Esophagus muscularis mucosa (tissue), 4 donors: ENCODE measurements around the gene TAF1B. TPM values are rescaled to one million over a fixed set of nuclear protein-coding genes. Genes with fewer than 3 reads are reported as not detected.

Source experiments
- DNase-seq: peaks from one replicate; pipeline ENCODE4 v3.0.0-alpha.2; 2017; ENCODE audit errors: extremely low spot score
- H3K27ac ChIP-seq, 4 donors: fragments of 200-600 bp; sonication (generic); replicated peaks in 1 of 4; 1 replicate in 3 of 4; 2 replicates in 1 of 4; pipeline ENCODE4 v1.5.1; 2016 to 2019; ENCODE audit warnings: mild to moderate bottlenecking in 1 of 4
- H3K27me3 ChIP-seq, 4 donors: fragments of 200-600 bp; sonication (generic); one replicate each; pipeline versions ENCODE4 v1.5.1 to v1.6.0; 2016 to 2019
- H3K36me3 ChIP-seq, 4 donors: fragments of 200-600 bp; sonication (generic); one replicate each; pipeline ENCODE4 v1.5.1; 2016 to 2019
- H3K4me1 ChIP-seq, 4 donors: fragments of 200-600 bp; sonication (generic); one replicate each; pipeline ENCODE4 v1.5.1; 2016 to 2019
- H3K4me3 ChIP-seq, 4 donors: fragments of 200-600 bp; sonication (generic); 1 replicate in 2 of 4; 2 replicates in 2 of 4; pipeline ENCODE4 v1.5.1; 2016 to 2019; ENCODE audit warnings: mild to moderate bottlenecking in 4 of 4, moderate library complexity in 1 of 4
- H3K9me3 ChIP-seq, 4 donors: fragments of 200-600 bp; sonication (generic); 1 replicate in 3 of 4; 2 replicates in 1 of 4; pipeline ENCODE4 v1.5.1; 2016 to 2019
- EP300 ChIP-seq: sonication (generic); formaldehyde crosslinking; IDR thresholded peaks from one replicate; pipeline ENCODE4 v1.6.1; 2017; ENCODE audit warnings: antibody characterized with exemption
- POLR2A ChIP-seq: fragments of 450-650 bp; IDR thresholded peaks from one replicate; pipeline ENCODE4 v1.6.1; 2017; ENCODE audit warnings: antibody characterized with exemption, moderate library complexity, mild to moderate bottlenecking, low read depth
- POLR2AphosphoS5 ChIP-seq, 2 donors: sonication (generic); formaldehyde crosslinking; IDR thresholded peaks; one replicate each; pipeline ENCODE4 v1.6.1; 2017; ENCODE audit warnings: antibody characterized with exemption in 2 of 2
- WGBS: methylation state at CpG from one replicate; pipeline ENCODE4 v1.1.5; 2018; 5-methylcytosine and 5-hydroxymethylcytosine counted together
- intact Hi-C: fragments of 100-400 bp; cut with DNase I; formaldehyde crosslinking; loops from one replicate; pipeline ENCODE4 v1.15.1; 2023
- total RNA-seq, 4 donors: library from RNA; depleted of rRNA; stranded (reverse); fragments of >200 nt; gene quantifications; one replicate each; pipeline versions ENCODE4 v1.1.0 to v1.2.1, GENCODE V29; 2016
- TF ChIP-seq, protein P1 (sequence below), 3 experiments: fragments of 200-600 bp in 2 of 3; fragments of 450-650 bp in 1 of 3; sonication (generic) in 2 of 3; IDR thresholded peaks; one replicate each; pipeline ENCODE4 v1.5.1; 2017 to 2019; ENCODE audit warnings: antibody characterized with exemption in 3 of 3, mild to moderate bottlenecking in 2 of 3, moderate library complexity in 1 of 3

Gene TAF1B
- total RNA-seq, 4 donors from 2014 or later = 7.1 to 10.1 (median 8.0) TPM

DNA sequence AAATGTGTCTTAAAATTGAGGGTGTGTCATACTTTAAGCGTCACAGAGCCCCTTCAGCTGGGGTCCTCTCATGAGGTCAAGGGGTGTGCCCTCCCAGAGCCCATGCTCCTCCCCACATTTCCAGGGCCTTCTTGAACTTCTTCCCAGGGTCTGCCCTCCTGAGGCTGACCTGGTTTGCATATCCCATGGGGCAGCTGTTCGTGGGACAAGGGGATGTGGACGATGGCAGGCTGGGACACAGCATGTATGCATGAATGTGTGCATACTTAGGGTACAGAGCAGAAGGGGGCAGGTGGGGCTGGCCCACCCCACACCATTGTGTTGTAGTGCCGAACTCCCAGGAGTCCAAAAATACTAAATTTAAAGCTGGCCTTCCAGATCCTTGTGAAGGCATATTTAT lies 46.2 kb upstream of the TAF1B start:
- peaks cover 26 to 37% (median 33%) of the 10 kb centered on the region in 4 donors for H3K4me1 ChIP-seq
- no peak for DNase-seq
- 86% methylated on average over 4 of the region's 4 CpGs for WGBS

GRCh38 chr2:9797681-9798556 lies 45.4 kb upstream of the TAF1B start:
- no peak overlapping the region for H3K4me3 ChIP-seq
- DNase-seq = no peak
- no peak overlapping the region for H3K27ac ChIP-seq
- 81% methylated on average over 16 of the region's 18 CpGs for WGBS
- TF ChIP-seq EP300 (no peak), POLR2A (no peak), POLR2AphosphoS5 (IDR thresholded peaks at IDR 0.05) (no peak)
- TF ChIP-seq, protein P1, sequence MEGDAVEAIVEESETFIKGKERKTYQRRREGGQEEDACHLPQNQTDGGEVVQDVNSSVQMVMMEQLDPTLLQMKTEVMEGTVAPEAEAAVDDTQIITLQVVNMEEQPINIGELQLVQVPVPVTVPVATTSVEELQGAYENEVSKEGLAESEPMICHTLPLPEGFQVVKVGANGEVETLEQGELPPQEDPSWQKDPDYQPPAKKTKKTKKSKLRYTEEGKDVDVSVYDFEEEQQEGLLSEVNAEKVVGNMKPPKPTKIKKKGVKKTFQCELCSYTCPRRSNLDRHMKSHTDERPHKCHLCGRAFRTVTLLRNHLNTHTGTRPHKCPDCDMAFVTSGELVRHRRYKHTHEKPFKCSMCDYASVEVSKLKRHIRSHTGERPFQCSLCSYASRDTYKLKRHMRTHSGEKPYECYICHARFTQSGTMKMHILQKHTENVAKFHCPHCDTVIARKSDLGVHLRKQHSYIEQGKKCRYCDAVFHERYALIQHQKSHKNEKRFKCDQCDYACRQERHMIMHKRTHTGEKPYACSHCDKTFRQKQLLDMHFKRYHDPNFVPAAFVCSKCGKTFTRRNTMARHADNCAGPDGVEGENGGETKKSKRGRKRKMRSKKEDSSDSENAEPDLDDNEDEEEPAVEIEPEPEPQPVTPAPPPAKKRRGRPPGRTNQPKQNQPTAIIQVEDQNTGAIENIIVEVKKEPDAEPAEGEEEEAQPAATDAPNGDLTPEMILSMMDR (IDR thresholded peaks at IDR 0.05) = no peak
- peaks cover 29 to 33% (median 30%) of the 10 kb centered on the region in 4 donors for H3K4me1 ChIP-seq
- no peaks in the 10 kb centered on the region for H3K36me3 ChIP-seq
- no peaks in the 10 kb centered on the region for H3K27me3 ChIP-seq
- H3K9me3 ChIP-seq = no peaks in the 10 kb centered on the region
- intact Hi-C loops = no loop called here

More for the DNA sequence above, 46.2 kb upstream of the TAF1B start:
- Histone ChIP-seq H3K27me3 (no peaks in the 10 kb centered on the region), H3K27ac (no peak overlapping the region), H3K4me3 (no peak overlapping the region), H3K36me3 (no peaks in the 10 kb centered on the region), H3K9me3 (no peaks in the 10 kb centered on the region)
- TF ChIP-seq, protein P1 (IDR thresholded peaks at IDR 0.05) = no peak
- TF ChIP-seq EP300 = no peak
- no peak for TF ChIP-seq POLR2AphosphoS5 (IDR thresholded peaks at IDR 0.05)
- no peak for TF ChIP-seq POLR2A
- intact Hi-C loops = no loop called here

DNA sequence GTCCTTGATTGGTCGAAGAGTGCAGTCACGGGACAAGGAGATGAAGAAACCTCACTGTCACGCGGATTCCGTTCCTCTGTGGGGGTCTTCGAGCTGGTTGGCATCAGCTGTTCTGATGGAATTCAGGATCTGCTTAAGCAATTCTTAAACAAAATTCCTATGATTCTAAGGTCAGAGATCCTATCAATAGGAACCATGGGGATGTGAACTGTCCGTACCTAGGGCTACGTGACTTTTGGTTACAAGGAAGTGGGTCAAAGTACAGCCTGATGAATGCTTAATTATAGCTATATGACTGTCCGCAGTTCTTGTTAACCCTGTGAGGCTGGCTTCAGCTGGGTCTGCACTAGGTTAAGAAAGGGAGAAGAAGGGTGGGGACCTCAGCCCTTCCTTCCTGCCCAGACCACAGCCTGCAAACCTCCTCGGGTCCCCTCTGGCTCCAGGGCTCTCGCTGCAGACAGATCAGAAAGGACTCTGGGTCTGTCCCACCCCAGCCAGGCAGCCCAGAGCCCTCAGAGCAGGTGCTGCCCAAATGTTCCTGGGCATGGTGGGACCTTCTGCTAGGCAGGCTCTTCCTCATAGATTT lies 44.2 kb upstream of the TAF1B start:
- H3K9me3 ChIP-seq = no peaks in the 10 kb centered on the region
- no peaks in the 10 kb centered on the region for H3K27me3 ChIP-seq
- peaks cover 24 to 38% (median 27%) of the 10 kb centered on the region in 4 donors for H3K4me1 ChIP-seq
- H3K27ac ChIP-seq = no peak overlapping the region
- TF ChIP-seq EP300 (no peak), POLR2A (no peak), POLR2AphosphoS5 (IDR thresholded peaks at IDR 0.05) (no peak)
- TF ChIP-seq, protein P1 (IDR thresholded peaks at IDR 0.05) = no peak
- intact Hi-C loops = no loop called here
- no peak overlapping the region for H3K4me3 ChIP-seq
- no peaks in the 10 kb centered on the region for H3K36me3 ChIP-seq
- 73% methylated on average over 11 of the region's 11 CpGs for WGBS
- no peak for DNase-seq

DNA sequence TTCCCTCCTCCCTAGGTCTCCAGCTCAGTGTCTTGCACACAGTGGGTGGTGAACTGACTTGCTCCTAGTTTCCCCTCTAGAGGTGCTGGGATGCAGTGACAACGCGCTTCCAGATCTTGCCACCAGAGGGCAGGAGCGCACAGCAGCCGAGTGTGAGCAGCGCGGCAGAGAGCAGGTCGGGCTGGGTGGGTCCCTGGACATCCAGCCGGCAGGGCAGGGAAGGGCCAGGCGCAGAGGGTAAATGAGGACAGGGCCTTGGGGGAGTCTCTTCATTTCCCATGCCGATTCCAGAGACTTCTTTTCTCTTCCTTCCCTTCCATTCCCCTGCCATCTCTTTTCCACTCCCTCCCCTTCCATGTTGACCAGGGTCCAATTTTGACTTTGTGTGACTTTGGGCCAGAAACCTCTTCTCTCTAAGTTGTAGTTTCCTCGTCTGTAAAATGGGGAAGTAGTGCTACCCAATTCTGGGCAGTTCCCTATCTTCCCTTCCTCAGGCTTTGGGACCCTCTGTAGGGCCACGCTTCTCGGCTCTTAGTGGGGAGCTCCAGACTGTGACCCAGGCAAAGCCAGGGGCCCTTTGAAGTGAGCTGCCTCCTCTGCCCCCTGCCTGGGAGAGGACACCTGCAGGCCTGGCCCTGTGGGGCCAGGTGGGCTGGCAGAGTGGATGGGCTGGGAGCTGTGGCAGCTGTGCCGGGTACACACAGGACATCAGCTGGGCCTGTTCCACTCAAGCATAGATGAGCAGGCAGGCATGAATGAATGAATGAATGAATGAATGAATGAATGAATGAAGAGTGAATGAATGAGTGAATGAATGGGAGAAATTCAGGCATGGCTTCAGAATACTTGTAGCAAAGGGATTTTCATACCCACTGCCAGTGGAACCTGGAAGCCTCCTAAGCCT lies 43.3 kb upstream of the TAF1B start:
- Histone ChIP-seq H3K27me3 (no peaks in the 10 kb centered on the region), H3K9me3 (no peaks in the 10 kb centered on the region), H3K4me3 (no peak overlapping the region), H3K27ac (peak overlapping the region in 3 of 4 donors; percentile 53 to 67 (median 59)), H3K36me3 (no peaks in the 10 kb centered on the region), H3K4me1 (peaks cover 24 to 38% (median 27%) of the 10 kb centered on the region in 4 donors)
- TF ChIP-seq POLR2A (no peak), POLR2AphosphoS5 (IDR thresholded peaks at IDR 0.05) (peak; percentile 28 to 55), EP300 (no peak)
- TF ChIP-seq, protein P1 (IDR thresholded peaks at IDR 0.05) = peak; percentile 89 to 100 (median 94)
- intact Hi-C loops = no loop called here
- WGBS = 22% methylated on average over 13 of the region's 14 CpGs
- peak; percentile 97 for DNase-seq
